ENCODE data around the gene ANAPC1. TPM values are rescaled to one million over a fixed set of nuclear protein-coding genes. Genes with fewer than 3 reads are reported as not detected.
"Not testable (repeated sequence)": the region's sequence is repeated elsewhere in the genome, so short reads cannot be mapped to it uniquely, and the experiment has no call there.

Gene ANAPC1
- total RNA-seq, 3 donors from 2014 or later = 45.0 to 52.8 (median 49.5) TPM

- Histone ChIP-seq H3K27ac (no peak overlapping the region), H3K4me3 (no peak overlapping the region), H3K36me3 (no peaks in the 10 kb centered on the region), H3K4me1 (no peaks in the 10 kb centered on the region), H3K9me3 (no peaks in the 10 kb centered on the region), H3K27me3 (no peaks in the 10 kb centered on the region)
- intact Hi-C loops (cut with DNase I; ENCODE audit: low total_unique reads) = no loop called here
- TF ChIP-seq CTCF (IDR thresholded peaks at IDR 0.05) = no peak
- DNase-seq (ENCODE audit: low spot score in 2 of 2) = no peak
Observed at GRCh38 chr2:111917106-111917505, 33.1 kb upstream of the ANAPC1 start.

DNA sequence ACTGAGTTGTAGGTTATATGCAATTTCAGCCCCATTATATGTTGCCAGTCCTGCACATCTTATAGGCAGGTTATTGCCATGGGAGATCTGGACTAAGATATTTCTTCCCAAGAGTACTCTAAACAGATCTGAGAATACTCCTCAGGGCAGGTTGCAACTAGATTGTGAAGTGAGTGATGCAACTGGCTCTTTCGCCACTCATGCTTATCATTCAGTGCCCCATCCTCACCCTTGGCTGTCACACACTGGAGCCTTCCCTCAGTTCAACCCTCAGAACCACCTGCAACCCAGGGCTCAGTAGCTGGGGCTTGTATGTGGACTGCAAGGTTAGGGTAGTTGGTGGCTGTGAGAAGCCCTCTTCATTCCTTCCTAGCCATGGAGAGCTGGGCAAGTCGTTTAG lies 28.6 kb upstream of the ANAPC1 start:
- H3K36me3 ChIP-seq = no peaks in the 10 kb centered on the region
- no peak for DNase-seq (ENCODE audit: low spot score in 2 of 2)
- no peak overlapping the region for H3K4me3 ChIP-seq
- H3K9me3 ChIP-seq = no peaks in the 10 kb centered on the region
- intact Hi-C loops (cut with DNase I; ENCODE audit: low total_unique reads) = no loop called here
- H3K4me1 ChIP-seq = no peaks in the 10 kb centered on the region
- H3K27ac ChIP-seq = no peak overlapping the region
- TF ChIP-seq POLR2AphosphoS5 (IDR thresholded peaks at IDR 0.05) = no peak
- TF ChIP-seq POLR2A (IDR thresholded peaks at IDR 0.05) = no peak
- no peak for TF ChIP-seq CTCF (IDR thresholded peaks at IDR 0.05)
- H3K27me3 ChIP-seq = no peaks in the 10 kb centered on the region

- H3K4me3 ChIP-seq; DNase-seq (ENCODE audit: low spot score in 2 of 2); H3K27ac ChIP-seq; intact Hi-C loops (cut with DNase I; ENCODE audit: low total_unique reads); H3K9me3 ChIP-seq; H3K36me3 ChIP-seq; H3K27me3 ChIP-seq: not testable (repeated sequence)
- H3K4me1 ChIP-seq = peaks cover 0 to 10% of the 10 kb centered on the region in 2 donors
Observed at GRCh38 chr2:111911295-111911977, 27.4 kb upstream of the ANAPC1 start.

GRCh38 chr2:111910609-111911277 lies 26.8 kb upstream of the ANAPC1 start:
- H3K27ac ChIP-seq = no peak overlapping the region
- no peaks in the 10 kb centered on the region for H3K9me3 ChIP-seq
- no peak overlapping the region for H3K4me3 ChIP-seq
- TF ChIP-seq CTCF (IDR thresholded peaks at IDR 0.05) (no peak), POLR2AphosphoS5 (IDR thresholded peaks at IDR 0.05) (no peak), POLR2A (IDR thresholded peaks at IDR 0.05) (no peak)
- H3K4me1 ChIP-seq = peaks cover 0 to 15% of the 10 kb centered on the region in 2 donors
- H3K27me3 ChIP-seq = no peaks in the 10 kb centered on the region
- no peaks in the 10 kb centered on the region for H3K36me3 ChIP-seq
- DNase-seq (ENCODE audit: low spot score in 2 of 2) = no peak
- intact Hi-C loops (cut with DNase I; ENCODE audit: low total_unique reads) = no loop called here

DNA sequence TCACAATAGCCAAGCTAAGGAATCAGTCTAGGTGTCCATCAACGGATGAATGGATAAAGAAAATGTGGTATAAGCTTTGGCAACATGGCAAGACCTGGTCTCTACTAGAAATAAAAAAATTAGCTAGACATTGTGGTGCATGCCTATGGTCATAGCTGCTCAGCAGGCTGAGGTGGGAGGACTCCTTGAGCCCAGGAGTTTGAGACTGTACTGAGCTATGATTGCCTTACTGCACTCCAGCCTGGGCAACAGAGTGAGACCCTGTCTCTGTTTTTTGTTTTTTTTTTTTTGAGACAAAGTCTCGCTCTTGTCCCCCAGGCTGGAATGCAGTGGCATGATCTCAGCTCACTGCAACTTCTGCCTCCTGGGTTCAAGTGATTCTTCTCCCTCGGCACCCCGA lies 26.0 kb upstream of the ANAPC1 start:
- H3K27ac ChIP-seq; DNase-seq (ENCODE audit: low spot score in 2 of 2); H3K27me3 ChIP-seq; intact Hi-C loops (cut with DNase I; ENCODE audit: low total_unique reads); H3K9me3 ChIP-seq; H3K4me3 ChIP-seq; H3K36me3 ChIP-seq: not testable (repeated sequence)
- peaks cover 0 to 15% of the 10 kb centered on the region in 2 donors for H3K4me1 ChIP-seq

GRCh38 chr2:111909079-111909478 lies 25.1 kb upstream of the ANAPC1 start:
- no peak for DNase-seq (ENCODE audit: low spot score in 2 of 2)
- no peaks in the 10 kb centered on the region for H3K27me3 ChIP-seq
- H3K27ac ChIP-seq = peak overlapping the region; percentile 6 to 32
- no peak for TF ChIP-seq CTCF (IDR thresholded peaks at IDR 0.05)
- TF ChIP-seq POLR2A (IDR thresholded peaks at IDR 0.05) = no peak
- TF ChIP-seq POLR2AphosphoS5 (IDR thresholded peaks at IDR 0.05) = no peak
- H3K9me3 ChIP-seq = no peaks in the 10 kb centered on the region
- H3K36me3 ChIP-seq = no peaks in the 10 kb centered on the region
- intact Hi-C loops (cut with DNase I; ENCODE audit: low total_unique reads) = no loop called here
- H3K4me1 ChIP-seq = peaks cover 0 to 15% of the 10 kb centered on the region in 2 donors
- no peak overlapping the region for H3K4me3 ChIP-seq

Measured in breast epithelium (tissue), 4 donors.